Left ventricle myocardium inferior (tissue), 1 donor: ENCODE measurements around the gene C1QTNF4. TPM values are rescaled to one million over a fixed set of nuclear protein-coding genes. Genes with fewer than 3 reads are reported as not detected.
A peak's percentile ranks its signal among the peaks of the same experiment; 100 is the strongest.

Experiments
- DNase-seq: peaks from one replicate; pipeline ENCODE4 v3.0.0-alpha.2; 2020
- H3K27ac ChIP-seq: fragments of 200-600 bp; replicated peaks from 2 replicates; pipeline ENCODE4 v1.8.0; 2021
- H3K27me3 ChIP-seq: fragments of 200-600 bp; 2 replicates; pipeline ENCODE4 v1.8.0; 2021; ENCODE audit warnings: low read depth
- H3K36me3 ChIP-seq: fragments of 200-600 bp; 2 replicates; pipeline ENCODE4 v1.8.0; 2021
- H3K4me1 ChIP-seq: fragments of 200-600 bp; 2 replicates; pipeline ENCODE4 v1.8.0; 2021
- H3K4me3 ChIP-seq: fragments of 200-600 bp; 2 replicates; pipeline ENCODE4 v1.8.0; 2021; ENCODE audit warnings: mild to moderate bottlenecking, moderate library complexity
- H3K9me3 ChIP-seq: fragments of 200-600 bp; replicated peaks from 2 replicates; pipeline ENCODE4 v1.8.0; 2021
- CTCF ChIP-seq: fragments of 200-600 bp; IDR thresholded peaks from 2 replicates; pipeline ENCODE4 v1.8.0; 2021; ENCODE audit warnings: antibody characterized with exemption, mild to moderate bottlenecking, borderline replicate concordance
- intact Hi-C: fragments of 100-400 bp; cut with micrococcal nuclease; formaldehyde crosslinking; loops from one replicate; pipeline ENCODE4 v1.11.0; 2022
- total RNA-seq: library from RNA; stranded (reverse); fragmentation: NEBNext Ultra II Directional; extraction: Animal tissue kit (Norgen Biotek cat#: 25700); gene quantifications from one replicate; pipeline ENCODE4 v1.2.1, GENCODE V29; 2021
- donor health status: DM: no; HTN: yes; CAD: no; lungs with severe emphysema.

C1QTNF4 gene
- total RNA-seq, 1 donor from 2014 or later: 0.58 TPM

- intact Hi-C loops: no loop called here
- Histone ChIP-seq H3K27me3 (peaks cover 54% of the 10 kb centered on the region), H3K4me3 (peak overlapping the region; percentile 58), H3K27ac (peak overlapping the region; percentile 16), H3K4me1 (peaks cover 33% of the 10 kb centered on the region), H3K36me3 (peaks cover 12% of the 10 kb centered on the region), H3K9me3 (no peaks in the 10 kb centered on the region)
- no peak for DNase-seq
- no peak for TF ChIP-seq CTCF
These were observed 5.1 kb downstream of the C1QTNF4 start for GRCh38 chr11:47589118-47589517.

- peaks cover 25% of the 10 kb centered on the region for H3K36me3 ChIP-seq
- H3K27ac ChIP-seq: peak overlapping the region; percentile 12
- H3K4me3 ChIP-seq: no peak overlapping the region
These were observed 6.4 kb downstream of the C1QTNF4 start for GRCh38 chr11:47587723-47588326.

GRCh38 chr11:47587039-47587716 is 7.0 kb downstream of the C1QTNF4 start:
- Histone ChIP-seq H3K9me3 (no peaks in the 10 kb centered on the region), H3K4me3 (no peak overlapping the region), H3K27ac (peak overlapping the region; percentile 12), H3K27me3 (peaks cover 35% of the 10 kb centered on the region), H3K36me3 (peaks cover 31% of the 10 kb centered on the region), H3K4me1 (peaks cover 26% of the 10 kb centered on the region)
- intact Hi-C loops: no loop called here
- DNase-seq: no peak
- TF ChIP-seq CTCF: no peak

More at GRCh38 chr11:47587723-47588326, 6.4 kb downstream of the C1QTNF4 start:
- H3K4me1 ChIP-seq: peaks cover 26% of the 10 kb centered on the region
- H3K27me3 ChIP-seq: peaks cover 41% of the 10 kb centered on the region
- no peak for TF ChIP-seq CTCF
- H3K9me3 ChIP-seq: no peaks in the 10 kb centered on the region
- DNase-seq: peak; percentile 51
- intact Hi-C loops: no loop called here

- Histone ChIP-seq H3K4me3 (no peak within 1 kb of the TSS), H3K9me3 (no peaks in the 10 kb centered on the region), H3K27ac (peak within 1 kb of the TSS; percentile 12), H3K27me3 (peaks cover 26% of the 10 kb centered on the region), H3K4me1 (peaks cover 26% of the 10 kb centered on the region), H3K36me3 (peaks cover 40% of the 10 kb centered on the region)
- intact Hi-C loops: no loop called here
- DNase-seq: peak; percentile 32
- TF ChIP-seq CTCF: no peak
These were observed 7.9 kb downstream of the C1QTNF4 start, which contains the start of gene FAM180B for GRCh38 chr11:47586098-47586855. TSS of gene FAM180B (plus strand) at chr11:47586678. CDS start at chr11:47586769, 91 bp downstream.

- no peak overlapping the region for H3K27ac ChIP-seq
- DNase-seq: no peak
- intact Hi-C loops: no loop called here
- H3K4me1 ChIP-seq: peaks cover 42% of the 10 kb centered on the region
- H3K4me3 ChIP-seq: no peak overlapping the region
- no peak for TF ChIP-seq CTCF
- H3K9me3 ChIP-seq: no peaks in the 10 kb centered on the region
- H3K36me3 ChIP-seq: peaks cover 53% of the 10 kb centered on the region
- peaks cover 1% of the 10 kb centered on the region for H3K27me3 ChIP-seq
These were observed 10.4 kb downstream of the C1QTNF4 start for GRCh38 chr11:47583844-47584243.
